ENCODE results near the gene EEF1A2.

- TF ChIP-seq CTCF (IDR thresholded peaks at IDR 0.05; ENCODE audit: low read length): no peak
- no peak for TF ChIP-seq EZH2phosphoT487 (IDR thresholded peaks at IDR 0.05; ENCODE audit: low read length)
These were observed 57.5 kb downstream of the EEF1A2 start for GRCh38 chr20:63441136-63442099.

Data from MM.1S (cell line).